NT2/D1 (cell line): Measurements from ENCODE around the gene FBXO27.
"Not testable (repeated sequence)": the region's sequence is repeated elsewhere in the genome, so short reads cannot be mapped to it uniquely, and the experiment has no call there.

Source experiments
- DNase-seq: peaks from one replicate; pipeline ENCODE4 v3.0.0-alpha.2; 2011; ENCODE audit warnings: low read depth, low spot score
- H3K27me3 ChIP-seq: 2 replicates; pipeline ENCODE4 v1.6.0; 2011; ENCODE audit warnings: mild to moderate bottlenecking; ENCODE audit not compliant: insufficient read length, insufficient read depth
- H3K36me3 ChIP-seq: 2 replicates; pipeline ENCODE4 v1.6.1; 2011; ENCODE audit warnings: mild to moderate bottlenecking, low read length, mixed read lengths; ENCODE audit not compliant: insufficient read depth, insufficient read length
- H3K4me1 ChIP-seq: 2 replicates; pipeline ENCODE4 v1.5.1; 2011; ENCODE audit not compliant: insufficient read depth, insufficient read length
- H3K4me3 ChIP-seq: 2 replicates; pipeline ENCODE4 v1.5.1; 2011; ENCODE audit warnings: low read depth; ENCODE audit not compliant: insufficient read length
- H3K9ac ChIP-seq: 2 replicates; pipeline ENCODE4 v1.6.0; 2011; ENCODE audit warnings: low read depth; ENCODE audit not compliant: insufficient read length
- H3K9me3 ChIP-seq: 2 replicates; pipeline ENCODE4 v1.5.1; 2011; ENCODE audit warnings: mild to moderate bottlenecking, low read length; ENCODE audit not compliant: insufficient read depth
- SUZ12 ChIP-seq: IDR thresholded peaks from 2 replicates; pipeline ENCODE4 v1.6.1; 2011; ENCODE audit not compliant: insufficient read length, insufficient read depth; ENCODE audit errors: extremely low read depth
- YY1 ChIP-seq: IDR thresholded peaks from 2 replicates; pipeline ENCODE4 v1.6.1; 2011; ENCODE audit not compliant: insufficient read length, insufficient read depth
- ZNF274 ChIP-seq: IDR thresholded peaks from 2 replicates; pipeline ENCODE4 v1.6.1; 2011; ENCODE audit warnings: mild to moderate bottlenecking, low read depth, low read length

FBXO27 gene

GRCh38 chr19:39032063-39032918 is at the start of gene FBXO27:
Gene FBXO27 (minus strand): TSS chr19:39032549. CDS start chr19:39032227, 322 bp downstream.
- TF ChIP-seq YY1: no peak
- no peak for TF ChIP-seq ZNF274
- TF ChIP-seq SUZ12: no peak
- H3K4me3 ChIP-seq: peak within 1 kb of the TSS; percentile 75
- peaks cover 4% of the 10 kb centered on the region; the same call in 1 of the 2 replicates for H3K9me3 ChIP-seq
- no peak for DNase-seq
- H3K27me3 ChIP-seq: no peaks in the 10 kb centered on the region
- H3K9ac ChIP-seq: peak within 1 kb of the TSS; percentile 87
- H3K36me3 ChIP-seq: peaks cover under 1% of the 10 kb centered on the region
- no peaks in the 10 kb centered on the region for H3K4me1 ChIP-seq

- H3K9me3 ChIP-seq: no peaks in the 10 kb centered on the region
- no peak for TF ChIP-seq ZNF274
- no peak for TF ChIP-seq YY1
- no peak for TF ChIP-seq SUZ12
These were observed 48.1 kb upstream of the FBXO27 start for GRCh38 chr19:39080431-39080830.

GRCh38 chr19:39078436-39079200 is 46.3 kb upstream of the FBXO27 start:
- Histone ChIP-seq H3K36me3 (no peaks in the 10 kb centered on the region), H3K9ac (no peak overlapping the region), H3K9me3 (no peaks in the 10 kb centered on the region), H3K27me3 (peaks cover 16% of the 10 kb centered on the region), H3K4me1 (no peaks in the 10 kb centered on the region), H3K4me3 (no peak overlapping the region)
- TF ChIP-seq SUZ12 (no peak), YY1 (no peak), ZNF274 (no peak)
- DNase-seq: no peak

More at GRCh38 chr19:39080431-39080830, 48.1 kb upstream of the FBXO27 start:
- Histone ChIP-seq H3K36me3 (no peaks in the 10 kb centered on the region), H3K4me1 (no peaks in the 10 kb centered on the region), H3K9ac (no peak overlapping the region), H3K4me3 (no peak overlapping the region), H3K27me3 (peaks cover 34% of the 10 kb centered on the region)
- DNase-seq: no peak

GRCh38 chr19:39077323-39077722 is 45.0 kb upstream of the FBXO27 start:
- H3K27me3 ChIP-seq: peaks cover 3% of the 10 kb centered on the region
- no peak for DNase-seq
- no peaks in the 10 kb centered on the region for H3K9me3 ChIP-seq
- no peak overlapping the region for H3K9ac ChIP-seq
- H3K4me1 ChIP-seq: no peaks in the 10 kb centered on the region
- no peak overlapping the region for H3K4me3 ChIP-seq
- no peaks in the 10 kb centered on the region for H3K36me3 ChIP-seq
- TF ChIP-seq YY1 (no peak), ZNF274 (no peak), SUZ12 (no peak)

GRCh38 chr19:39074942-39075341 is 42.6 kb upstream of the FBXO27 start:
- DNase-seq: no peak
- no peak overlapping the region for H3K4me3 ChIP-seq
- no peak for TF ChIP-seq SUZ12
- no peak for TF ChIP-seq ZNF274
- H3K27me3 ChIP-seq: no peaks in the 10 kb centered on the region
- H3K4me1 ChIP-seq: peaks cover 3% of the 10 kb centered on the region
- H3K36me3 ChIP-seq: no peaks in the 10 kb centered on the region
- no peaks in the 10 kb centered on the region for H3K9me3 ChIP-seq
- H3K9ac ChIP-seq: no peak overlapping the region

- peaks cover 3% of the 10 kb centered on the region for H3K4me1 ChIP-seq
- no peaks in the 10 kb centered on the region for H3K36me3 ChIP-seq
- H3K27me3 ChIP-seq: no peaks in the 10 kb centered on the region
- no peak for DNase-seq
- TF ChIP-seq SUZ12: no peak
- no peak for TF ChIP-seq YY1
- TF ChIP-seq ZNF274: no peak
- no peaks in the 10 kb centered on the region for H3K9me3 ChIP-seq
- H3K9ac ChIP-seq: no peak overlapping the region
- no peak overlapping the region for H3K4me3 ChIP-seq
These were observed 41.9 kb upstream of the FBXO27 start for GRCh38 chr19:39074205-39074692.

- TF ChIP-seq YY1 (no peak), SUZ12 (no peak), ZNF274 (no peak)
- Histone ChIP-seq H3K9me3 (no peaks in the 10 kb centered on the region), H3K9ac (no peak overlapping the region), H3K27me3 (no peaks in the 10 kb centered on the region), H3K4me3 (no peak overlapping the region), H3K36me3 (no peaks in the 10 kb centered on the region), H3K4me1 (peaks cover 3% of the 10 kb centered on the region)
- no peak for DNase-seq
These were observed 38.5 kb upstream of the FBXO27 start for GRCh38 chr19:39070888-39071287.

- H3K4me1 ChIP-seq, DNase-seq, H3K36me3 ChIP-seq, H3K9me3 ChIP-seq, H3K27me3 ChIP-seq, H3K9ac ChIP-seq, H3K4me3 ChIP-seq: not testable (repeated sequence)
These were observed 35.9 kb upstream of the FBXO27 start for GRCh38 chr19:39068259-39068658.
